K562 (cell line): ENCODE measurements around the gene PSMD4. TPM values are rescaled to one million over a fixed set of nuclear protein-coding genes. Genes with fewer than 3 reads are reported as not detected.

Experiments
- BRD4 ChIP-seq: fragments of 200-600 bp; sonication (generic); IDR thresholded peaks from 2 replicates; pipeline ENCODE4 v1.6.1; 2017; ENCODE audit warnings: inconsistent platforms
- E2F4 ChIP-seq: sonication (generic); formaldehyde crosslinking; IDR thresholded peaks from 2 replicates; pipeline ENCODE4 v1.8.0; 2022; ENCODE audit warnings: mild to moderate bottlenecking, low read depth, missing genetic modification reagents
- ESRRB ChIP-seq: fragments of 250-450 bp; sonication (Bioruptor Pico); IDR thresholded peaks from 2 replicates; pipeline ENCODE4 v1.5.0; 2020; ENCODE audit warnings: mild to moderate bottlenecking, moderate library complexity, borderline replicate concordance
- MLX ChIP-seq, 2 experiments: fragments of 450-650 bp in 1 of 2; sonication (generic) in 1 of 2; formaldehyde crosslinking; conservative IDR thresholded peaks; 2 replicates each; pipeline versions ENCODE4 v1.4.0 to v1.8.1; 2020 to 2022; ENCODE audit warnings: mild to moderate bottlenecking in 1 of 2, missing genetic modification reagents in 1 of 2
- MNT ChIP-seq, 2 experiments: fragments of 450-650 bp; conservative IDR thresholded peaks; 2 replicates each; pipeline ENCODE4 v1.6.1; 2017; ENCODE audit warnings: mild to moderate bottlenecking in 2 of 2, moderate library complexity in 2 of 2
- RAD51 ChIP-seq: fragments of 450-650 bp; IDR thresholded peaks from 2 replicates; pipeline ENCODE4 v1.7.1; 2016; ENCODE audit warnings: low read depth, mild to moderate bottlenecking, borderline replicate concordance
- SREBF1 ChIP-seq: fragments of 150-350 bp; IDR thresholded peaks from 2 replicates; pipeline ENCODE4 v1.6.1; 2014; ENCODE audit warnings: antibody characterized with exemption, low read depth, low read length, borderline replicate concordance
- TBL1XR1 ChIP-seq, 2 experiments: IDR thresholded peaks; 2 replicates each; pipeline ENCODE4 v1.6.1; 2012; ENCODE audit warnings: improper control_type of control experiment in 2 of 2, low read length in 2 of 2, mild to moderate bottlenecking in 1 of 2
- ZBTB1 ChIP-seq: sonication (generic); formaldehyde crosslinking; IDR thresholded peaks from 2 replicates; pipeline ENCODE4 v1.8.1; 2023; ENCODE audit warnings: missing genetic modification reagents, low read depth, mild to moderate bottlenecking, borderline replicate concordance
- ZBTB40 ChIP-seq, 2 experiments: fragments of 450-650 bp in 1 of 2; sonication (generic) in 1 of 2; formaldehyde crosslinking in 1 of 2; IDR thresholded peaks; 2 replicates each; pipeline versions ENCODE4 v1.7.1 to v1.9.0; 2016 to 2022; ENCODE audit warnings: inconsistent platforms in 1 of 2, mild to moderate bottlenecking in 1 of 2, missing genetic modification reagents in 1 of 2
- ZNF280B ChIP-seq: fragments of 250-450 bp; sonication (Bioruptor Pico); IDR thresholded peaks from 2 replicates; pipeline ENCODE4 v1.5.1; 2021; ENCODE audit warnings: mild to moderate bottlenecking
- polyA plus RNA-seq, 8 experiments: library from polyadenylated mRNA; depleted of rRNA in 4 of 8; stranded (reverse) in 5 of 8; unstranded in 3 of 8; fragments of >200 nt; fragmentation: Nextera tagmentation in 2 of 8; fragmentation: Illumina TruSeq in 1 of 8; extraction: Ambion mirVana in 2 of 8; extraction: Trizol in 1 of 8; gene quantifications; 2 replicates each; pipeline versions ENCODE4 v1.2.1 to v1.2.3, GENCODE V29; 2011 to 2014; ENCODE audit warnings: inconsistent platforms in 1 of 8, missing spikeins in 1 of 8
- total RNA-seq, 7 experiments: library from RNA; depleted of rRNA in 6 of 7; stranded (reverse); fragments of >200 nt in 6 of 7; fragmentation: Illumina TruSeq in 2 of 7; extraction: Trizol in 2 of 7; gene quantifications; 2 replicates each; pipeline versions ENCODE4 v1.2.1 to v1.2.3, GENCODE V29; 2011 to 2021; ENCODE audit warnings: low replicate concordance in 1 of 7

PSMD4 gene
- total and polyA plus RNA-seq, 9 of the 15 experiments (the other 6 are each of a cell fraction or from before 2014, with no cell fraction given): 194 to 353 (median 295) TPM

- TF ChIP-seq ZBTB40 (IDR thresholded peaks at IDR 0.05) (peak; percentile 88), ZBTB40 (CRISPR knock-in tag; IDR thresholded peaks at IDR 0.05) (no peak), ZBTB1 (CRISPR knock-in tag) (no peak), BRD4 (peak; percentile 69; the same call in 1 of the 2 replicates), TBL1XR1 (IDR thresholded peaks at IDR 0.05; ENCODE audit: low read length in 2 of 2) (0 out of 4 replicates have a peak, but pooled peaks of 1 of the 2 experiments have one; percentile 26), E2F4 (peak; percentile 79; the same call in 1 of the 2 replicates), SREBF1 (no peak), ESRRB (CRISPR knock-in tag) (no peak), MLX (CRISPR knock-in tag; conservative IDR thresholded peaks at IDR 0.05) (peak in 1 of 2 experiments; percentile 79; a peak in 1 of 4 replicates), ZNF280B (CRISPR knock-in tag) (no peak), MNT (conservative IDR thresholded peaks at IDR 0.05) (peak; percentile 80 to 93), RAD51 (no peak)
Observed at GRCh38 chr1:151281225-151281968, 26.9 kb downstream of the PSMD4 start (continued).
